K562 (cell line): ENCODE results near the gene SRP72. TPM values are rescaled to one million over a fixed set of nuclear protein-coding genes. Genes with fewer than 3 reads are reported as not detected.

ENCODE experiments used
- BHLHE40 ChIP-seq: IDR thresholded peaks from 2 replicates; pipeline ENCODE4 v1.6.1; 2011; ENCODE audit warnings: low read length, improper control_type of control experiment
- CBX3 ChIP-seq, 2 experiments: IDR thresholded peaks; 1 replicate in 1 of 2; 2 replicates in 1 of 2; pipeline ENCODE4 v1.6.1; 2012; ENCODE audit warnings: inconsistent platforms in 2 of 2, low read length in 2 of 2, borderline replicate concordance in 1 of 2, control low read depth in 1 of 2
- CCAR2 ChIP-seq: fragments of 200-400 bp; formaldehyde crosslinking; IDR thresholded peaks from 2 replicates; pipeline ENCODE4 v1.6.1; 2017; ENCODE audit warnings: mild to moderate bottlenecking, low read depth, low read length
- EHMT2 ChIP-seq: fragments of 450-650 bp; IDR thresholded peaks from 2 replicates; pipeline ENCODE4 v1.6.1; 2018; ENCODE audit warnings: antibody characterized with exemption
- GTF2F1 ChIP-seq: IDR thresholded peaks from 2 replicates; pipeline ENCODE4 v1.6.1; 2011; ENCODE audit warnings: low read depth, low read length, improper control_type of control experiment
- HSF4 ChIP-seq: fragments of 250-450 bp; sonication (Bioruptor Pico); IDR thresholded peaks from 2 replicates; pipeline ENCODE4 v2.1.2; 2022; ENCODE audit warnings: mild to moderate bottlenecking, moderate library complexity, borderline replicate concordance
- IFI16 ChIP-seq: fragments of 250-450 bp; sonication (Bioruptor Pico); IDR thresholded peaks from 2 replicates; pipeline ENCODE4 v2.1.2; 2022; ENCODE audit warnings: mild to moderate bottlenecking, inconsistent platforms
- IRF2 ChIP-seq: sonication (generic); formaldehyde crosslinking; IDR thresholded peaks from 2 replicates; pipeline ENCODE4 v1.8.1; 2022; ENCODE audit warnings: mild to moderate bottlenecking, missing genetic modification reagents
- KLF1 ChIP-seq: fragments of 450-650 bp; IDR thresholded peaks from 2 replicates; pipeline ENCODE4 v1.6.1; 2016; ENCODE audit warnings: missing genetic modification characterization, missing compliant biosample characterization
- MTA2 ChIP-seq: fragments of 450-650 bp; IDR thresholded peaks from 2 replicates; pipeline ENCODE4 v1.6.1; 2016; ENCODE audit warnings: low read depth
- PURB ChIP-seq: sonication (generic); formaldehyde crosslinking; IDR thresholded peaks from 2 replicates; pipeline ENCODE4 v1.9.0; 2021; ENCODE audit warnings: low read depth, mild to moderate bottlenecking, missing genetic modification reagents
- RBM39 ChIP-seq: fragments of 200-400 bp; formaldehyde crosslinking; optimal IDR thresholded peaks from 2 replicates; pipeline ENCODE3; 2018; ENCODE audit warnings: low read depth, low read length
- SAP30 ChIP-seq: fragments of 200-600 bp; sonication (generic); IDR thresholded peaks from 2 replicates; pipeline ENCODE4 v1.6.1; 2012; ENCODE audit warnings: borderline replicate concordance, low read depth, mild to moderate bottlenecking, moderate library complexity, low read length, control low read depth, inconsistent platforms; ENCODE audit not compliant: insufficient read depth, poor library complexity, severe bottlenecking
- ZKSCAN8 ChIP-seq: fragments of 200-800 bp; sonication (Bioruptor generic); IDR thresholded peaks from 2 replicates; pipeline ENCODE4 v1.6.1; 2016; ENCODE audit warnings: missing genetic modification characterization, missing compliant biosample characterization
- ZNF561 ChIP-seq: fragments of 450-650 bp; formaldehyde crosslinking; conservative IDR thresholded peaks from 2 replicates; pipeline ENCODE4 v1.4.0; 2020; ENCODE audit warnings: mild to moderate bottlenecking, moderate library complexity
- ZNF76 ChIP-seq: fragments of 250-450 bp; sonication (Bioruptor Pico); IDR thresholded peaks from 2 replicates; pipeline ENCODE4 v1.4.0; 2020; ENCODE audit warnings: mild to moderate bottlenecking, moderate library complexity, borderline replicate concordance
- polyA plus RNA-seq, 8 experiments: library from polyadenylated mRNA; depleted of rRNA in 4 of 8; stranded (reverse) in 5 of 8; unstranded in 3 of 8; fragments of >200 nt; fragmentation: Nextera tagmentation in 2 of 8; fragmentation: Illumina TruSeq in 1 of 8; extraction: Ambion mirVana in 2 of 8; extraction: Trizol in 1 of 8; gene quantifications; 2 replicates each; pipeline versions ENCODE4 v1.2.1 to v1.2.3, GENCODE V29; 2011 to 2014; ENCODE audit warnings: inconsistent platforms in 1 of 8, missing spikeins in 1 of 8
- total RNA-seq, 7 experiments: library from RNA; depleted of rRNA in 6 of 7; stranded (reverse); fragments of >200 nt in 6 of 7; fragmentation: Illumina TruSeq in 2 of 7; extraction: Trizol in 2 of 7; gene quantifications; 2 replicates each; pipeline versions ENCODE4 v1.2.1 to v1.2.3, GENCODE V29; 2011 to 2021; ENCODE audit warnings: low replicate concordance in 1 of 7
- TF ChIP-seq, protein P1 (sequence below), 2 experiments: fragments of 450-650 bp in 1 of 2; sonication (generic) in 1 of 2; formaldehyde crosslinking in 1 of 2; IDR thresholded peaks in 1 of 2; conservative IDR thresholded peaks in 1 of 2; 2 replicates each; pipeline versions ENCODE4 v1.6.1 to v1.8.1; 2016 to 2023; ENCODE audit warnings: mild to moderate bottlenecking in 2 of 2, moderate library complexity in 2 of 2, inconsistent platforms in 1 of 2, missing genetic modification reagents in 1 of 2
- TF ChIP-seq, protein P2 (sequence below), 2 experiments: IDR thresholded peaks; 2 replicates each; pipeline ENCODE4 v1.6.1; 2011; ENCODE audit warnings: borderline replicate concordance in 1 of 2, control low read depth in 1 of 2, low read depth in 1 of 2, low read length in 1 of 2, mild to moderate bottlenecking in 1 of 2, mixed read lengths in 1 of 2, moderate library complexity in 1 of 2; ENCODE audit not compliant: insufficient read depth in 1 of 2, insufficient read length in 1 of 2, poor library complexity in 1 of 2, severe bottlenecking in 1 of 2; ENCODE audit errors: extremely low read depth in 1 of 2
- TF ChIP-seq, protein P3 (sequence below), 3 experiments: IDR thresholded peaks in 2 of 3; conservative IDR thresholded peaks in 1 of 3; 2 replicates each; pipeline ENCODE4 v1.5.1; 2011 to 2012; ENCODE audit warnings: low read length in 3 of 3, mild to moderate bottlenecking in 3 of 3, control low read depth in 2 of 3, improper control_type of control experiment in 1 of 3, inconsistent platforms in 1 of 3, low read depth in 1 of 3, mixed read lengths in 1 of 3, moderate library complexity in 1 of 3; ENCODE audit not compliant: insufficient read depth in 2 of 3
- TF ChIP-seq, protein P4 (sequence below): fragments of 450-650 bp; IDR thresholded peaks from 2 replicates; pipeline ENCODE4 v1.6.1; 2016; ENCODE audit warnings: low read depth, mild to moderate bottlenecking, moderate library complexity

Gene SRP72
- total and polyA plus RNA-seq, 9 of the 15 experiments (the other 6 are each of a cell fraction or from before 2014, with no cell fraction given), result 124 to 341 (median 202) TPM

DNA sequence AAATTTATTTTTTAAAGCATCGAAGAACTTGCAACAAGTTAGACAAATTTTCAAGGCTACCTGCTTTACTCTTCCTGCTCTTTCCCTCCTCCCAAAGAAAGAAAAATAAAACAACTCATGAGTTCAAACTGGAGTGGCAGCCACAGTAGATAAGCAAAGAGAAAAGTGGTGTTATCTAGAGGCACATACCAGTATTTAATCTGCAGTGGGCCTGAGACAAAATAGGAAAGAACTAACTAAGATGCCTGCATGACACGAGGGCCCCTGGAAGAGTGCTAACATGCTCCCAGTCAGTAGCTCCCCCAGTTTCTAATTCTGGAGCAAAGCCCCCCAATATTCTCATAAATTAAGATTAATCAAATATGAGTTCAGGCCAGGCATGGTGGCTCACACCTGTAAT, 46.1 kb downstream of the SRP72 start (continued):
- 0 out of 3 replicates have a peak, but pooled peaks of 1 of the 2 experiments have one; percentile 27 for TF ChIP-seq CBX3 (IDR thresholded peaks at IDR 0.05; ENCODE audit: borderline replicate concordance in 1 of 2, low read length in 2 of 2)
- TF ChIP-seq GTF2F1, result no peak
- no peak for TF ChIP-seq CCAR2
- TF ChIP-seq ZKSCAN8, result no peak
- TF ChIP-seq, protein P1, sequence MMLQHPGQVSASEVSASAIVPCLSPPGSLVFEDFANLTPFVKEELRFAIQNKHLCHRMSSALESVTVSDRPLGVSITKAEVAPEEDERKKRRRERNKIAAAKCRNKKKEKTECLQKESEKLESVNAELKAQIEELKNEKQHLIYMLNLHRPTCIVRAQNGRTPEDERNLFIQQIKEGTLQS (IDR thresholded peaks at IDR 0.05), result no peak
- TF ChIP-seq, protein P1 (CRISPR knock-in tag; conservative IDR thresholded peaks at IDR 0.05), result no peak
- TF ChIP-seq EHMT2, result no peak
- no peak for TF ChIP-seq HSF4 (CRISPR knock-in tag)
- TF ChIP-seq MTA2, result peak; percentile 69; the same call in 1 of the 2 replicates
- TF ChIP-seq, protein P2, sequence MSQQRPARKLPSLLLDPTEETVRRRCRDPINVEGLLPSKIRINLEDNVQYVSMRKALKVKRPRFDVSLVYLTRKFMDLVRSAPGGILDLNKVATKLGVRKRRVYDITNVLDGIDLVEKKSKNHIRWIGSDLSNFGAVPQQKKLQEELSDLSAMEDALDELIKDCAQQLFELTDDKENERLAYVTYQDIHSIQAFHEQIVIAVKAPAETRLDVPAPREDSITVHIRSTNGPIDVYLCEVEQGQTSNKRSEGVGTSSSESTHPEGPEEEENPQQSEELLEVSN (IDR thresholded peaks at IDR 0.05; ENCODE audit: borderline replicate concordance in 1 of 2, extremely low read depth in 1 of 2, insufficient read depth in 1 of 2, insufficient read length in 1 of 2, low read depth in 1 of 2, low read length in 1 of 2, poor library complexity in 1 of 2, severe bottlenecking in 1 of 2), result peak in 1 of 2 experiments; percentile 13
- no peak for TF ChIP-seq ZNF561
- no peak for TF ChIP-seq KLF1
- no peak for TF ChIP-seq ZNF76
- TF ChIP-seq, protein P3, sequence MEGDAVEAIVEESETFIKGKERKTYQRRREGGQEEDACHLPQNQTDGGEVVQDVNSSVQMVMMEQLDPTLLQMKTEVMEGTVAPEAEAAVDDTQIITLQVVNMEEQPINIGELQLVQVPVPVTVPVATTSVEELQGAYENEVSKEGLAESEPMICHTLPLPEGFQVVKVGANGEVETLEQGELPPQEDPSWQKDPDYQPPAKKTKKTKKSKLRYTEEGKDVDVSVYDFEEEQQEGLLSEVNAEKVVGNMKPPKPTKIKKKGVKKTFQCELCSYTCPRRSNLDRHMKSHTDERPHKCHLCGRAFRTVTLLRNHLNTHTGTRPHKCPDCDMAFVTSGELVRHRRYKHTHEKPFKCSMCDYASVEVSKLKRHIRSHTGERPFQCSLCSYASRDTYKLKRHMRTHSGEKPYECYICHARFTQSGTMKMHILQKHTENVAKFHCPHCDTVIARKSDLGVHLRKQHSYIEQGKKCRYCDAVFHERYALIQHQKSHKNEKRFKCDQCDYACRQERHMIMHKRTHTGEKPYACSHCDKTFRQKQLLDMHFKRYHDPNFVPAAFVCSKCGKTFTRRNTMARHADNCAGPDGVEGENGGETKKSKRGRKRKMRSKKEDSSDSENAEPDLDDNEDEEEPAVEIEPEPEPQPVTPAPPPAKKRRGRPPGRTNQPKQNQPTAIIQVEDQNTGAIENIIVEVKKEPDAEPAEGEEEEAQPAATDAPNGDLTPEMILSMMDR (IDR thresholded peaks at IDR 0.05 in 2 of 3, conservative IDR thresholded peaks at IDR 0.05 in 1 of 3; ENCODE audit: insufficient read depth in 2 of 3, low read depth in 1 of 3, low read length in 3 of 3), result no peak
- TF ChIP-seq IRF2 (CRISPR knock-in tag), result no peak
- no peak for TF ChIP-seq PURB (CRISPR knock-in tag)
- no peak for TF ChIP-seq IFI16 (CRISPR knock-in tag)
- no peak for TF ChIP-seq RBM39
- no peak for TF ChIP-seq BHLHE40
- TF ChIP-seq, protein P4, sequence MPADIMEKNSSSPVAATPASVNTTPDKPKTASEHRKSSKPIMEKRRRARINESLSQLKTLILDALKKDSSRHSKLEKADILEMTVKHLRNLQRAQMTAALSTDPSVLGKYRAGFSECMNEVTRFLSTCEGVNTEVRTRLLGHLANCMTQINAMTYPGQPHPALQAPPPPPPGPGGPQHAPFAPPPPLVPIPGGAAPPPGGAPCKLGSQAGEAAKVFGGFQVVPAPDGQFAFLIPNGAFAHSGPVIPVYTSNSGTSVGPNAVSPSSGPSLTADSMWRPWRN, result peak; percentile 30; the same call in 1 of the 2 replicates
- TF ChIP-seq SAP30, result no peak
